GM21528 (cell line): Measurements from ENCODE around the gene HYAL2.

ENCODE experiments used
- ATAC-seq: cut with Tn5 transposase; IDR thresholded peaks from one replicate; pipeline ENCODE4 v1.9.1; 2021; ENCODE audit warnings: mild to moderate bottlenecking, moderate library complexity; ENCODE audit not compliant: unreplicated experiment, low FRiP score

Gene HYAL2

GRCh38 chr3:50350527-50351322 lies 28.2 kb upstream of the HYAL2 start, which contains the start of the genes CYB561D2 and NPRL2:
CYB561D2 (plus strand) TSS chr3:50350862; CDS start chr3:50351434, 572 bp downstream.
NPRL2 (minus strand) TSS chr3:50350775; CDS start chr3:50350652, 123 bp downstream.
- peak; percentile 79 for ATAC-seq

DNA sequence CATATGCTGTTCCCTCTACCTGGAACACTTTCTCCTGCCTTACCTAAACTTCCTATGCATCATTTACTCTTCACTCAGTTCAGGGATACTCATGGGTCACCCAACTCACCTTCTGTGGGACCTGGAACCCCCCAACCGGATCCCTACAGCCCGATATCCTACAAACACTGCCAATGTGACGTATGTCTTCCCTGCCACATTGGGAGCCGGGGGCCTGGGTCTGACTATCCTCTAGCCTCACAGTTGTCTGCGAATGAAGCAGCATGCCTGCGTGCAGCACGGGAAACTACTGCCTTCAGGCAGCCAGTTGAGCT lies 27.6 kb upstream of the HYAL2 start:
- no peak for ATAC-seq

- no peak for ATAC-seq
Measured at GRCh38 chr3:50347187-50347813, 24.8 kb upstream of the HYAL2 start.

- no peak for ATAC-seq
Measured at GRCh38 chr3:50345586-50346234, 23.2 kb upstream of the HYAL2 start, which contains the start of gene ZMYND10. ZMYND10 (minus strand) TSS chr3:50345732; CDS start chr3:50345579, 153 bp downstream.

DNA sequence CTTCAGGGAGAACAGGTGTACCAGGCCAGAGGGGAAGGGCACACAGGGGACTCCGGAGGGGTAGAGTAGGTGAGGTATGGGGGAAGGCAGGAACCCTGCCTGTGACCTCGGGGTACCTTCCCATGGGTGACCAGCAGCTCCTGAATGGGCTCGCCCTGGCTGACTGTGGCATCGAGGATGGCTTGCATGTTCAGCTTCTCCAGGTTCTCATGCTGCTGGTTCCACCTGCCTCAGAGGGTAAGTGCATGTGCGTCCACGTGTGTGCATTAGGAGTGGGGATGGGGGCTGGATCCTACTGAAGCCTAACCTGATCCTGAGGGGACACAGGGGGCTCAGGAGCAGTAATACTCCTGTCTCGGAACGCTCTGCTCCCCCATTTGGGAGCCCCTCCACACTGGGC lies 22.5 kb upstream of the HYAL2 start:
- ATAC-seq = no peak

- ATAC-seq = no peak
Measured at GRCh38 chr3:50342813-50343633, 20.5 kb upstream of the HYAL2 start.

- no peak for ATAC-seq
Measured at GRCh38 chr3:50341996-50342650, 19.6 kb upstream of the HYAL2 start.

- no peak for ATAC-seq
Measured at GRCh38 chr3:50341537-50341936, 19.0 kb upstream of the HYAL2 start.

DNA sequence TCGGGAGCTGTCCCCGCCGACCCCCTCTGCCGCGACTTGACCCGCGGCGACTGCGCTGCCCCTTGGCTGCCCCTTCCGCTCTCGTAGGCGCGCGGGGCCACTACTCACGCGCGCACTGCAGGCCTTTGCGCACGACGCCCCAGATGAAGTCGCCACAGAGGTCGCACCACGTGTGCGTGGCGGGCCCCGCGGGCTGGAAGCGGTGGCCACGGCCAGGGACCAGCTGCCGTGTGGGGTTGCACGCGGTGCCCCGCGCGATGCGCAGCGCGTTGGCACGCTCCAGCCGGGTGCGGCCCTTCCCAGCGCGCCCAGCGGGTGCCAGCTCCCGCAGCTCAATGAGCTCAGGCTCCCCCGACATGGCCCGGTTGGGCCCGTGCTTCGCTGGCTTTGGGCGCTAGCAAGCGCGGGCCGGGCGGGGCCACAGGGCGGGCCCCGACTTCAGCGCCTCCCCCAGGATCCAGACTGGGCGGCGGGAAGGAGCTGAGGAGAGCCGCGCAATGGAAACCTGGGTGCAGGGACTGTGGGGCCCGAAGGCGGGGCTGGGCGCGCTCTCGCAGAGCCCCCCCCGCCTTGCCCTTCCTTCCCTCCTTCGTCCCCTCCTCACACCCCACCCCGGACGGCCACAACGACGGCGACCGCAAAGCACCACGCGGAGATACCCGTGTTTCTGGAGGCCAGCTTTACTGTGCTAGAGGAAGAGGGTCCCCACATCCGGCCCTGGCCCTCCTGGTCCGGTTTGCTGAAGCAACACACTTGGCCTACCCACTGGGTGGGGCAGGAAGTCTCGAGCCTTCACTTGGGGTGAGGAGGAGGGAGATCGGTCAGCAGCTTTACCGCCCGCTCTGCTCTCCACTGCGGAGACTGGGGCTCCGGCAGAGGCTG lies 18.1 kb upstream of the HYAL2 start, which contains the start of gene RASSF1:
RASSF1 (minus strand) TSS at position 389 of the 882 bp plus-strand sequence; CDS start at position 358, 31 bp downstream.
- ATAC-seq = peak; percentile 23

DNA sequence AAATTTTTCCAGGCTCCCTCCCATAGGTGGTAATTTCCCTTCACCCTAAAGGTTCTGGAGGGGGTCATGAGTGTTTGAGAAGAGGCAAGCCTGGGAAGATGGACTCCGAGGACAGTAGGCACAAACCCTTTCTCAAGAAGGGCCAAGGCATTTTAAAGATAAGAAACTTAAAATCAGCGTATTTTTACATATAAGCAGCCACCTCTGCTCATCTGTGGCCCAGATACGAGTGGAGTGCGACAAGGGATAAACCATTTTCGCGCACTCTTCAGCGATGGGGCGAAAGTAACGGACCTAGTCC lies 17.6 kb upstream of the HYAL2 start:
- no peak for ATAC-seq

DNA sequence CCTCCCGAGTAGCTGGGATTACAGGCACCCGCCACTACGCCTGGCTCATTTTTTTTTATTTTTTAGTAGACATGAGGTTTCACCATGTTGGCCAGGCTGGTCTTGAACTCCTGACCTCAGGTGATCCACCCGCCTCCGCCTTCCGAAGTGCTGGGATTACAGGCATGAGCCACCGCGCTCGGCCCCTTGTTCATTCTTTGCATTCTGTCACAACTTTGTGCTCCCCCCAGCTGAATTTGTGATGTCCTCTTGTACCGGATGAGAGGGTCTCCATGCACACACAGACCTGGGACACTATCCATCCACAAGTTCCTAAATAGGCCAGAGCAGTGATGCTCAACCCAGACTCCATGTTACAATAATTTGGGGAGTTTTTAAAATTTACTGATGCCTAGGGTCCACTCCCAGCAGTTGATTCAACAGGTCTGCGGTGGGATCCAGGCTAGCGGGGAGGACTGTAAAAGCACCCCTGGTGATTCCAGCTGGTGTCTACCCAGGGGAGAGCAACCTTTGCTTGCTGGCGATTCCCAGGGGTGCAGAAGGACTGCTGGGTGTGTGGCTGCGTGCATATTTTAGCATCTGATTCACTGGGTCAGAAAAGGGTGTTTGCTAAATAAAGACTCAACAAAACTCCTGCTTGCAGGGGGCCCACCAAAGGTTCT lies 17.1 kb upstream of the HYAL2 start:
- no peak for ATAC-seq

GRCh38 chr3:50338965-50339364 lies 16.4 kb upstream of the HYAL2 start:
- ATAC-seq = no peak

DNA sequence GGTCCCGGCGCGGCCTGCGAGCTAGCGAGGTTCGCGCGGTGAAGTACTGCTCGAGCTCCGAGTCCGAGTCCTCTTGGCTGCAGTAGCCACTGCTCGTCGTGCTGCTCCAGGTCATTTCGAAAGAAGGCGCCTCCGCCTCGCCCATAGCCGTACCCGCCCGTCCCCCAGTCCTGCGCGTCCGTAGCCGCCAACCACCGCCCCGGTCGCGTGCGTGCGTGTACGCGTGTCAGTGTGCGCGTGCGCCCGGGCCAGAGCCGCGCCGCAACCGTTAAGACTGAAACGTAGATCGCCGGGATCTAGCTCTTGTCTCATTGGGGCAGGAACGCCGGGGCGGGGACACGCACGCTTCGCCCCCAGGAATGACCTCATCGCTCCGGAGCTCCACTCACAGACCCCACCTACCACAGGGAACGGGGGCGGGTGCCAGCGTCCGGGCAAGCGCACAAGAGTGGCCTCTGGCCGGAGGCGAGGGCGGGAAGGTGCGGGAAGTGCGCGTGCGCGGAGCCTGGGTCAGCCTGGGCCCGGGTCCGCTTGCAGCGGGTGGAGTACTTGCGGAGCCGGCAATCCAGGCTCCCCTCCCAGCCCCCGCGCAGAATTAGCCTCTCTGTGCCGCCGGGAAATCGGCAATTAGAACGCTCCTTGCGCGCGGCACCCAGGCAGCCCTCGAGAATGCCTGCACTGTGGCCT lies 14.8 kb upstream of the HYAL2 start:
- peak; percentile 70 for ATAC-seq

- ATAC-seq = peak; percentile 30
Measured at GRCh38 chr3:50336452-50337174, 14.1 kb upstream of the HYAL2 start.

DNA sequence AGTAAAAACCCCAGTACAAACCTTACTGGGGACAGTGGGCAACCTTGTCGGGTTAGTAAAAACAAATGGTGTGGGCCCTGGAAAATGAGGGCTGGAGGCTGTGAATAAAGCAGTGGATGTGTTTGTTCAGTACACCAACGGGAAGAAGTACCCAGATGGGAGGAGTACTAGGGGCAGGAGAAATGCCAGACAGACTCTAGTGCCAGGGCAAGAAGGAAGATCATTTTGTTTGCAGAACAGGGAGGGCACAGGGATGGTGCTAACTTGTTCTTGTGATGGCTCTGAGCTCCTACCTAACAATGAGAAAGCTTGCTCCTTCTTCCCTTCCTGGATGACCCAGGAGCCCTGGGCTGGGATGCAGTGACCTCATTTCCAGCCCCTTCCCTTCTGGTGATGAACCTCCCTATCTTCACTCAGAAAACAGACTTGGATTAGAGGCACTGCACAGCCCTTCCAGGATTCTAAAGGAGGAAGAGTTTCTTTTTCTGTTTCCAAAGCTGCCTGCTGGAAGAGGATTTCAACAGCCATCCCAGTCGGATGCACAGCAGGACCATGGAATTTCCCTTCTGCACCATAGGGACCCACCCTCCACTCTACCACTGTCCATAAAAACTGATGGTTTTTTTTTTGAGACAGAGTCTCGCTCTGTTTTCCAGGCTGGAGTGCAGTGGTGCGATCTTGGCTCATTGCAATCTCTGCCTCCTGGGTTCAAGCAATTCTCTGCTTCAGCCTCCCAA lies 12.0 kb upstream of the HYAL2 start:
- no peak for ATAC-seq

- ATAC-seq = no peak
Measured at GRCh38 chr3:50333744-50334328, 11.3 kb upstream of the HYAL2 start.
